GM18951 (cell line): ENCODE results near the gene DKK3.

Source experiments
- POLR2A ChIP-seq: IDR thresholded peaks from 4 replicates; pipeline ENCODE4 v1.6.1; 2011; ENCODE audit warnings: mild to moderate bottlenecking; ENCODE audit not compliant: insufficient read length, insufficient read depth; ENCODE audit errors: extremely low read depth
- in situ Hi-C: fragments of 300-500 bp; cut with MboI; formaldehyde crosslinking; loops from one replicate; pipeline ENCODE4 v1.12.0; 2022; ENCODE audit warnings: low sequenced_read_pairs, mixed read lengths, inconsistent platforms; ENCODE audit not compliant: unreplicated experiment

DKK3 gene

DNA sequence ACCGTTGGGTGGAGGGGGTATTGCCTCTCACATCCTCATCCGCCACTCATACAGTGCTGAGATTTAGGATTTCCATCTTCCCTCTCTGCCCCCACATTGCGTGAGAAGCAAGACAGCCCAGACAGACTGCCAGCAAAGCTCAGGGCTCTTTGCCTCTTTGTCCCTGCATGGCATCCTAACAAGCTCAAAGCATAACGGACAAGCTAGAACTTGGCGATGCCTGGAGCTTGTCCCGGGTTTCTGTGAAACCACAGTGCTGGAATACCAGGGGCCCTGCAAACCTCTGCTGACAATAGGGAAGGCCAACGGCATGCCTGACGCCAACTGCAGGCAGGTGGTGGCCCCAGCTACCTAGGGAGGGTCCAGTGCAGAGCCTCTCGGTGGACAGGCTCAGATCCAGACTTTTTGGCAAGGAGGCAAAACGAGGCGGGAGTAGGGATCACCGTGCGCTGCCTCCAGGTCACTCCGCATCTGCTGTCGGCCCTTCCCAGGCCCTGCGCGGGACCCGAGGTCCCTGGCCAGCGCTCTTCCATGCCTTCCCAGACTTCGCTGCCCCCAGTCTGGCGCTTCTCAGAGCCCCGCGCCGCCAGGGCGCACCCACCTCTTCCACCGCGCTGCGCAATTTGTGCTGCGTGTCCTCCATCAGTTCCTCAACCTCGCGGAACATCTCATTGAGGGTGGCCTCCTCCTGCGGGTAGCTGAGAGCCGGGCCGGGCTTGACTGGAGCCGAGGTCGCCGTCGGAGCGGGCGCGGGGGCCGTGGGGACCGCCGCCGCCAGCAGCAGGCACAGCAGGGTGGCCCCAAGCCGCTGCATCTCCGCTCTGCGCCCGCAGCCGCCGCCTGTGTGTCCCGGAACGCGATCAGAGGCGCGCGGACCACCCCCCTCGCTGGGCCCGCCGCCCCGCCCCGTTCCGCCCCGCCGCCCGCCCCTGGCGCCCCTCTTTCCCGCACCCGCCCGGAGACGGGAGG is at the start of gene DKK3:
Gene DKK3 (minus strand): TSS at position 858 of the 969 bp plus-strand sequence. CDS start 44 bp downstream, at position 814.
- no peak for TF ChIP-seq POLR2A
- in situ Hi-C loops: no loop called here

DNA sequence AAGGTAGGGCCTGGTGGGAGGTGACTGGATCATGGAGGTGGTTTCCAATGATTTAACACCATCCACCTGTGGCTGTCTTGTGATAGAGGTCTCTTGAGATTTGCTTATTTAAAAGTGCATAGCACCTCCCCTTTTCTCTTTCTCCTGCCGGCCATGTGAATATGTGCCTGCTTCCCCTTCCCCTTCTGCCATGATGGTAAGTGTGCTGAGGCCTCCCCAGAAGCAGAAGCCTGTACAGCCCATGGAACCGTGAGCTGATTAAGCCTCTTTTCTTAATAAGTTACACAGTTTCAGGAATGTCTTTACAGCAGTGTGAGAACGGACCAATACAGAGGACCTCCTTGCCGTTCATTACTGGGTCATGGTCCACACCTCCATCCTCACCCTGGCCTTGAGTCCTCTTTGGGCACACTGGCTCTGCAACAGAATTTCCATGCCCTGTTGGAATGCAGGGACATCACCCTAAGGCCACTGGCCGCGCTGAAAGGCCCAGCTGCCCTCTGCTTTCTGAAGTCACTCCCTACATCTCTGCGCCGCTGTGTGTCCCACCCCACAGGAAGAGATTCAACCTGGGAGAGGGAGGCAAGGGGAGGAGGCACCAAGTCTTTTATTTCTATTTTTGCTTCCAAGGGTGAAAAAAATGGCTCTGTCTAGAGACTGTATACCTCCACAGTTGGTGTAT is 49.0 kb upstream of the DKK3 start:
- TF ChIP-seq POLR2A: no peak
- in situ Hi-C loops: no loop called here

DNA sequence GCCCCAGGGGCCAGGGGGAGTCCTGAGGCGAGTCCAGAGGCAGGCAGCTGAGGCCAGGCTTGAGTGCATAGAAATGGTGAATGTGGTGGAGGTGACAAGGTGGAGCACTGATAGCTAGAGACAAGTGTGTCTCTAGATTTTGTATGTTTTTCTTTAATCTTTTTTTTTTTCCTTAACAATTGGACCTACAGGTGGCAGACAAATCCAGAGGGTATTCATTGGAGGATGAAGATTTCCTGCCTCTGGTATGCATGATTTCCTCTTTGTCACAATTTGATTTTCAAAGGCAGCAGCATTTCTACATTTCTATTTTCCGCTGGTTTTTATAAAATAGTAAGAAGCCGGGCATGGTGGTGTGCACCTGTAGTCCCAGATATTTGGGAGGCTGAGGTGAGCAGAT is 47.7 kb upstream of the DKK3 start:
- in situ Hi-C loops: no loop called here
- TF ChIP-seq POLR2A: no peak

DNA sequence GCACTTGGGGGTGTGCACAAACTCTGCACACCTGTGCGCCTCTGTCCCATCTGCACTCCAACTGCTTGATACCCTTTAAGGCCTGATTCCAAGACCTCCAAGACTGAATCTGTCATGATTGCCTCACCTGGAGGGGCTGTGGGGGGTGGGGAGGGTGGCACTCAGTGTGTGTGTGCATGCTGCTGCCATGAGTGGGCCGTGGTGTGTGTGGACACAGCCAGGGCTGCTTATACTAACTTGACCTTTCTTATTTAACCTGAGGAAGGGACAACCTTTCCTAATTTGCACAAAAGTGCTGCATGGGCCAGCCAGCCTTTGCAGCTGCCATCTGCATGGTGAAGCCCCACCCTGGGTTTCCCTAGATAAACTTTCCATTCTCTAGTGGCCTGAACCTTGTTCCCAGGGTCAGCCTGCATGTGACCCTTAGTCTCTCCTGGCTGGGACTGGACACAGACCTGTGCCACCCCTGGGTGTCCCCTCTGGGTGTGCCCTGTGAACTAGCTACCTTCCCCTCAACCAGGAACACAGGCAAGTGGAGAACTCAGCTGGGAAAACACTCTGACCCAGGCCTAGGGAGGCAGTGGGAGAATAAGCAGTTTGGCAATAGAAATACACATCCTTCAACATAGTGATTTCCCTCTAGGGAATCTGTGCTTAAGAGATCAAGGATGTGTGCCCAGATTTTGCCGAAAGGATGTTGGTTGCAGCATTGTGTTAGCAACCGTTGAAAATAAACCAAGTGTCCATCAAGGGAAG is 45.4 kb upstream of the DKK3 start:
- no peak for TF ChIP-seq POLR2A
- in situ Hi-C loops: loop anchor here (5.0 kb wide), 1 partner anchor 184 kb away; no protein-coding TSS in a partner anchor

DNA sequence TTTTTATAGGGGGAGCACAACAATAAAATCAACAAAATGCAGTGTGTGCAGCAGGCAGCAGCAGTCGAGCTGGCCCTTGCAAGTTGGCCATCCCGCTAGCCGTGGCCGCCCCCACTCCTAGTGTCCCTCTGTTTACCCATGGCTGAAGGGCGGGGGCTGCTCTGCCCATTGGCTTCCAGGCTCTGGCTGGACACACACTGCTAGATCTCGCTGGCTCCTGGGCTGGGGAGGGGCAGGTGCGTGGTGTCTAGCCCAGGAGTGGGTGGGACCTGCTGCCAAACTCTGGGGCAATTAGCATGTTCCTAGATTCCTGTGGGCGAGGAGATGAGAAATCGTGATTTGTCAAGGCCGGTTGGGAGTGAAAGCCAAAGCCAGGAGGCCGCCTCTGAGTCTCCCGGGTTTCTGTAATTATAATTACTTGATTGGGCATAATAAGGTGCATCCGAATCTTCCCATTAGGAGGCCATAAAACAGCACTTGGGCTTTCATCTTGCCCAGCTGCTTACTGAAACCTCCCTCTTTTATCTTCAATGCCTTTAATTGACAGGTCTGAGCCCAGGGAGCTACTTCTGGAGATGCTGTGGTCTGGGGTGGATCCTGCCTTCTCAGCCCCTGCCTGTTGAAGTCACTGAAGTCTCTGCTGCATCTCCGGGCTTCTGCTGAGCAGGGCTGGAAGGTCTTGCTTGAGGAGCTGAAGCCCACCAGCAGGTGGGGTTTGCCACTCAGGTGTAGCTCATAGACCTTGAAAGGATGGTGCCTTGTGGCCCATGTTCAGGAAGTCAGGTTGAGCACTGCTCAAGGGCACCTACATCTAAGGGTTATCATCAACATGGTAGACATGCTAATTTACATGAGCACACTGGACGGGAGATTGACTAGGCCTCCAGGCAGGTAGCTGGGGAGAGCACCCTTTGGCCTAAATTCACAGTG is 44.5 kb upstream of the DKK3 start:
- in situ Hi-C loops: loop anchor here (5.0 kb wide), 1 partner anchor 184 kb away; no protein-coding TSS in a partner anchor
- no peak for TF ChIP-seq POLR2A

DNA sequence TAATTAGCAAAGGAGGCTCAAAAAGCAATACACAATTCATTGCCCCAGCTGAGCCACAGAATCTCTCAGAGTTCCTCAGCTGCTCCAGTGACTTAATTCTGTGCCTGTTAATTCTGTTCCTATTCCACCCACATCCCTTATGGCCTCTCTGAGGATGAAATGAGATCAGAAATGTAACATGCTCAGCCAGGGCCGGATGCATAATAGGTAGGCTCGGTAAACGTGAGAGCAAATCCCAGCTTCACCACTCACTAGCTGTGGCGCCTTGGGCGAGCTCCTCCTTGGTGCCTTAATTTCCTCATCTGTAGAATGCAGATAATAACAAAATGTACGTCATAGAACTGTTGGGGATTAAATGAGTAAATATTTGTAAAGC is 42.8 kb upstream of the DKK3 start:
- in situ Hi-C loops: loop anchor here (5.0 kb wide), 1 partner anchor 186 kb away; no protein-coding TSS in a partner anchor
- no peak for TF ChIP-seq POLR2A

DNA sequence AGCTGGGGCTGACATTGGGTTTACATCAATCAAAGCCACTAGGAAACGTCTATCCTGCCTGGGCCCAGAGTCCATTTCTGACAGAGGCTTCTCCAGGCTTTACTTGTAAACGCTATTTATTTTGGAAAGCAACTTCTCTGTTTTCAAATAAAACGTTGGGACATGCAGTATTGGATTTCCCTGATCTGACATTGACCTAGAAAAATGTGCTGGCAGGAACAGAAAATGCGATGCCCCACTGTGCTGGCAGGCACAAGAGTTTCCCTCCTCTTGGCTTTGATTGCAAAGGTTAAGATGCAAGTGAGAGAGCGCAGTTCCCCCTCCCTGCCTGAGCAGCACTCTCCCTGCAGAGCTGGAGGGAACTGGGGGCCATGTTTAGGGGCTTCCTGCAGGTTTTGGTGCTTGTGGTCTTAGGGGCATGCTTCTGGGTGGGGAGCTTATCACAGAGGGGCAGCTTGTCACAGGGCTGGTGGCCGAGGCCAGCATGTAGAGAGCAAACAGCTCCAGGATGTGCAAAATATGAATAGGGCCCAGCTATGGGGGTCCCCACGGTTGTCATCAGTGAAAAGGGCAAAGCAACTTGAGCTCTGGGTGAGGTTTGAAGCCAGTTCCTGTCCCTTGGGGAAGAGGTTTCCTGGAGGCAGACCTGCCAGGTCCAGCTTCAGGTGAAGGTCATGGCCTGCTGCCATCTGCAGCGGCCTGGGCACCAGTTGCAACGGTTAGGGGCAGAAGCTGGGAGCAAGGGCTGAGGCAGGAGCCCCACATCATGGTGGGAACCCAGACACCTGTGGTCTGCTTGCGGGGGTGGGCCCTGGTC is 42.3 kb upstream of the DKK3 start:
- TF ChIP-seq POLR2A: no peak
- in situ Hi-C loops: loop anchor here (5.0 kb wide), 1 partner anchor 187 kb away; no protein-coding TSS in a partner anchor

DNA sequence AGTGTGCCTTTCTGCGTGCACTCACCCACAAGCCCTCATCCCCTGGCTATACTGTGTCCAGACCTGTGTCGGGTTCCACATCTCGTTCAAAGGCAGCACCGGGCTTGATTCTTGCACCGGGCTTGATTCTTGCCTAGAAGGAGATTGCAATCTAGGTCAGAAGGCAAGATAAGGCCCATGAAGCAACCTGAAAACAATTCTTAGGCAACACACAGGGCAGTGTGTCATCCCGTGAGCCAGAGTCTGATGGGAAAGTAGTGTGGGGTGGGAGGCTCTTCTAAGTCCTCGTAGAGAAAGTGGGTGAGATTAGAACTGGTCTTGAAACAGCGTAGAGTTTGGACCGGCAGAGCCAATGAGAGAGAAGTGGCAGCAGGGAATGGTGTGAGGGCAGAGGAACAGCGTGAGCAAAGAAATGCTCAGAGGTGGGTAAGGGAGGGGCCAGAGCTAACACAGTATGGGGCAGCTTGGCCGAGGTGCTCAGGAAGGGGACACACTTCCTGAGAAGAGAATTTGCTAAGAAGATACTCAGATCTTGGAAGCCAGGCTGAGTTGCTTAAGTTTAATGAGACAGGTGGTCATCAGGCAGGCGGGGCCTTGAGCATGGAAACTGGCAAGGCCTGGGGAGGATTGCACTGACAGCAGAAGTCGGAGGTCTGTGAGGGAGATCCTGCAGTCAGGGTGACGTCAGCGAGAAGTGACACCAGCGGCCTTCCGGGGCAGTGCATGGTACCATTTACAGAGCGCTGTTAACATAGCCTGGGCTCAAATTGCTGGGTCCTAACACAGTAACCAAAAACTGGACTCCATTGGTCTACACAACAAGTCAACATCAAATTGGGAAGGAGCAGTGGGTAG is 40.7 kb upstream of the DKK3 start:
- in situ Hi-C loops: loop anchor here (5.0 to 25.0 kb wide), 3 partner anchors 233 to 838 kb away; no protein-coding TSS in a partner anchor
- TF ChIP-seq POLR2A: no peak

DNA sequence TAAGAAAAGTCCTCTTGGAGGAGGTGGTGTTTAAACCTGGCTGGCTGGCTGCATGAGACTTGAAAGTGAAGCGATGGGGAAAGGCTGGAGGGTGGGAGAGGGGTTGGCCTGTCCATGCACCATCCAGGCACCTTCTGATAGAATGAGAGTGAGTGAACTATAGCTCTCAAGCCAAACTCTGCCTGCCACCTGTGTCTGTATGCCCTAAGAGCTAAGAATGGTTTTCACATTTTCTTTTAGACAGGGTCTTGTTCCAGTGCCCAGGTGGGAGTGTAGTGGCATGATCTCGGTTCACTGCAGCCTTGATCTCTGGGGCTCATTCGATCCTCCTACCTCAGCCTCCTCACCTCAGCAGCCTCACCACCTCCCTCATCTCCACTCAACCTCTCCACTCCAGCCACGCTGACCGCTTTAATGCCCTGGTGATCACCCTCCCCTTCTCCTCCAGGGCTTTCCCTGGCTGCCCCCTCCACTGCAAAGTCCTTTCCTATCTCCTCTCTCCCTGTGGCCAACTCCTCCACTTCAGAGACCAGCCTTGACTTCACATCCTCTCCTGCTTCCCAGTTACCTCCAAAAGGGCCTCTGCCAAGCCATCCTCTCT is 38.3 kb upstream of the DKK3 start:
- in situ Hi-C loops: loop anchor here (5.0 to 25.0 kb wide), 3 partner anchors 236 to 841 kb away; no protein-coding TSS in a partner anchor
- no peak for TF ChIP-seq POLR2A
